ENCODE results near the gene CDKN2B-AS1. TPM values are rescaled to one million over a fixed set of nuclear protein-coding genes. Genes with fewer than 3 reads are reported as not detected.

Gene CDKN2B-AS1
- total and polyA plus RNA-seq, 3 donors from 2014 or later, result 2.2 to 3.5 (median 3.0) TPM

DNA sequence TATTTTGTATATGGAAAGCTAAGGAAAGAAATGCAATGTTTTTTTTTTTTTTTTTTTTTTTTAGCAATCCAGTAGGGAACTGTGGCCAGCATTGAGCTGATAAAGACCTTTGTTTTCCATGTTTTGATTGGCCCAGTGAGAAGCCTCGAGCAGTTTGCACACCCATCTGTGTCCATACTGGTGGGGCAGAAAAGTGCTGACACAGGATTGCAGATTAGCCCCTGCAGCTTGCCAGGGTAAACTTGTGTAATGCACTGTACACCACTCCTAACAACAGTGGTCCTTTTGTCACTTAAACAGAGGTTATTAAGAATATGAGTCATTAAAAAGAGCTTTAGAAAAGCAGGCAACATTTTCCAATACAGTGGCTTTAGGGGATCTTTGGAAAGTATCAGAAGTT is 147.3 kb downstream of the CDKN2B-AS1 start:
- 33 to 41% methylated on average over 1 of the region's 1 CpG for WGBS, 2 donors
- no peaks in the 10 kb centered on the region for H3K36me3 ChIP-seq (ENCODE audit: low read depth, missing control alignments)
- H3K4me3 ChIP-seq, result no peak overlapping the region
- intact Hi-C loops (cut with DNase I; ENCODE audit: low total_unique reads), result no loop called here
- H3K27me3 ChIP-seq, result no peaks in the 10 kb centered on the region
- TF ChIP-seq, protein P1, sequence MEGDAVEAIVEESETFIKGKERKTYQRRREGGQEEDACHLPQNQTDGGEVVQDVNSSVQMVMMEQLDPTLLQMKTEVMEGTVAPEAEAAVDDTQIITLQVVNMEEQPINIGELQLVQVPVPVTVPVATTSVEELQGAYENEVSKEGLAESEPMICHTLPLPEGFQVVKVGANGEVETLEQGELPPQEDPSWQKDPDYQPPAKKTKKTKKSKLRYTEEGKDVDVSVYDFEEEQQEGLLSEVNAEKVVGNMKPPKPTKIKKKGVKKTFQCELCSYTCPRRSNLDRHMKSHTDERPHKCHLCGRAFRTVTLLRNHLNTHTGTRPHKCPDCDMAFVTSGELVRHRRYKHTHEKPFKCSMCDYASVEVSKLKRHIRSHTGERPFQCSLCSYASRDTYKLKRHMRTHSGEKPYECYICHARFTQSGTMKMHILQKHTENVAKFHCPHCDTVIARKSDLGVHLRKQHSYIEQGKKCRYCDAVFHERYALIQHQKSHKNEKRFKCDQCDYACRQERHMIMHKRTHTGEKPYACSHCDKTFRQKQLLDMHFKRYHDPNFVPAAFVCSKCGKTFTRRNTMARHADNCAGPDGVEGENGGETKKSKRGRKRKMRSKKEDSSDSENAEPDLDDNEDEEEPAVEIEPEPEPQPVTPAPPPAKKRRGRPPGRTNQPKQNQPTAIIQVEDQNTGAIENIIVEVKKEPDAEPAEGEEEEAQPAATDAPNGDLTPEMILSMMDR (IDR thresholded peaks at IDR 0.05), result no peak
- TF ChIP-seq POLR2A (IDR thresholded peaks at IDR 0.05), result no peak
- H3K4me1 ChIP-seq, result no peaks in the 10 kb centered on the region
- H3K9me3 ChIP-seq, result no peaks in the 10 kb centered on the region
- H3K27ac ChIP-seq, result no peak overlapping the region
- no peak for DNase-seq

- Histone ChIP-seq H3K9me3 (no peaks in the 10 kb centered on the region), H3K4me3 (no peak overlapping the region), H3K27ac (no peak overlapping the region), H3K27me3 (no peaks in the 10 kb centered on the region), H3K36me3 (ENCODE audit: low read depth, missing control alignments) (no peaks in the 10 kb centered on the region), H3K4me1 (no peaks in the 10 kb centered on the region)
- 61 to 72% methylated on average over 2 of the region's 2 CpGs for WGBS, 2 donors
- intact Hi-C loops (cut with DNase I; ENCODE audit: low total_unique reads), result no loop called here
- TF ChIP-seq, protein P1 (IDR thresholded peaks at IDR 0.05), result no peak
- TF ChIP-seq POLR2A (IDR thresholded peaks at IDR 0.05), result no peak
- no peak for DNase-seq
Observed at GRCh38 chr9:22142671-22143070, 148.1 kb downstream of the CDKN2B-AS1 start.

GRCh38 chr9:22143799-22144625 is 149.4 kb downstream of the CDKN2B-AS1 start:
- no peak for DNase-seq
- no peak for TF ChIP-seq POLR2A (IDR thresholded peaks at IDR 0.05)
- TF ChIP-seq, protein P1 (IDR thresholded peaks at IDR 0.05), result no peak
- Histone ChIP-seq H3K36me3 (ENCODE audit: low read depth, missing control alignments) (no peaks in the 10 kb centered on the region), H3K27ac (no peak overlapping the region), H3K4me1 (no peaks in the 10 kb centered on the region), H3K4me3 (no peak overlapping the region), H3K9me3 (no peaks in the 10 kb centered on the region), H3K27me3 (no peaks in the 10 kb centered on the region)
- 39 to 81% methylated on average over 1 of the region's 1 CpG for WGBS, 2 donors
- intact Hi-C loops (cut with DNase I; ENCODE audit: low total_unique reads), result no loop called here

GRCh38 chr9:22146604-22147003 is 152.0 kb downstream of the CDKN2B-AS1 start:
- no peaks in the 10 kb centered on the region for H3K4me1 ChIP-seq
- H3K9me3 ChIP-seq, result no peaks in the 10 kb centered on the region
- no peak for DNase-seq
- intact Hi-C loops (cut with DNase I; ENCODE audit: low total_unique reads), result no loop called here
- no peaks in the 10 kb centered on the region for H3K27me3 ChIP-seq
- no peak overlapping the region for H3K4me3 ChIP-seq
- H3K36me3 ChIP-seq (ENCODE audit: low read depth, missing control alignments), result no peaks in the 10 kb centered on the region
- no peak overlapping the region for H3K27ac ChIP-seq
- 92% methylated on average over 3 of the region's 3 CpGs for WGBS, 2 donors
- TF ChIP-seq, protein P1 (IDR thresholded peaks at IDR 0.05), result no peak
- TF ChIP-seq POLR2A (IDR thresholded peaks at IDR 0.05), result no peak
